IPS-18a (cell line): ENCODE data around the gene RAB4A.

ENCODE experiments used
- H3K27ac ChIP-seq: one replicate; pipeline ENCODE4 v1.5.1; 2013; ENCODE audit warnings: low read length
- H3K27me3 ChIP-seq: one replicate; pipeline ENCODE4 v1.6.1; 2013; ENCODE audit warnings: mild to moderate bottlenecking, low read length; ENCODE audit not compliant: control insufficient read depth, insufficient read depth
- H3K36me3 ChIP-seq: one replicate; pipeline ENCODE4 v1.6.1; 2013; ENCODE audit warnings: low read depth, low read length; ENCODE audit not compliant: control insufficient read depth
- H3K4me1 ChIP-seq: one replicate; pipeline ENCODE4 v1.6.1; 2013; ENCODE audit warnings: low read depth, low read length; ENCODE audit not compliant: control insufficient read depth
- H3K4me3 ChIP-seq: one replicate; pipeline ENCODE4 v1.5.1; 2013; ENCODE audit warnings: low read length
- H3K9ac ChIP-seq: one replicate; pipeline ENCODE4 v1.6.1; 2013; ENCODE audit warnings: mild to moderate bottlenecking, low read length, moderate library complexity
- H3K9me3 ChIP-seq: one replicate; pipeline ENCODE4 v1.6.1; 2013; ENCODE audit warnings: low read depth, low read length; ENCODE audit not compliant: control insufficient read depth

Gene RAB4A, protein sequence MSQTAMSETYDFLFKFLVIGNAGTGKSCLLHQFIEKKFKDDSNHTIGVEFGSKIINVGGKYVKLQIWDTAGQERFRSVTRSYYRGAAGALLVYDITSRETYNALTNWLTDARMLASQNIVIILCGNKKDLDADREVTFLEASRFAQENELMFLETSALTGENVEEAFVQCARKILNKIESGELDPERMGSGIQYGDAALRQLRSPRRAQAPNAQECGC

DNA sequence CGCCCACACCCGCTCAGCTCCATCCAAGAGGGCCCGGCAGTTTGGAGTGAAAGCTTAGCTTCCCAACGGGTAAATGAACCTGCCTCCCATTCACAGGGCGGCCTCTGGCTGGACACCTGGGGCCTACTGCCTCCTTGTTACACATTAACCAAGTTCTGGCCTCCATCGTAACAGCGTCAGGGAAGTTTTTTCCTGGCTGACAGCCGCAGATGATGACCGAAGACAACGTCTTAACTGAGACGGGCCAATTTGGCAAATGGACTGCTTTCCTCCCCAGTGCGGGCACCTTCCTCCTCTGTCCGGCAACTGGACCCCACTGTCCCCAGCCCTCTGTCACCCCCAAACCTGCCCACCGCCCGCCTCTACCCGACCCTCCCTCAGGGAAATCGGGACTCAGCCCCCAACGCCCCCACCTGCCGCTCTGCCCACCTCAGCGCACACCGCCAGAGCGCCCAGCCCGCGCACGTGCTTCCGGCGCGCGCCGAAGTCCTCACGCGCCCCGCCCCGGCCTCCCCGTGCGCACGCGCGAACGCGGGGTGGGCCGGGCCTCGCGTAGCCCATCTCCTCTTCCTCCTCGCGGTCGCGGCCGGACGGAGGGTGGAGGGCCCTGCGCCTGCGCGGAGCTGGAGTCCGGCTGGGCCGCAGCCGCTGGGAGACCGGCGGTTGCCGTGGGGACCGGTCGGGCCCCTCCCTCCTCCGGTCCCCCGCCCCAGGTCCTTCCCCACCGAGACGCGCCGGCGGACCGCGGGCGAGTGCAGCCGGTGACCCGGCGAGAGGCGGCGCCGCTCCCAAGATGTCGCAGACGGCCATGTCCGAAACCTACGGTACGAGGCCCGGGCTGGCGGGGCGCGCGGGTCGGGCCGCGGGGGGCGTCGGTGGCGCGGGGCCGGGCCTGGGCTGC is at the start of gene RAB4A:
TSS of gene RAB4A (plus strand) at position 565 of the 901 bp plus-strand sequence. CDS start at position 794, 229 bp downstream.
- peak within 1 kb of the TSS; percentile 56 for H3K4me3 ChIP-seq
- no peaks in the 10 kb centered on the region for H3K9me3 ChIP-seq
- H3K36me3 ChIP-seq, result no peaks in the 10 kb centered on the region
- H3K4me1 ChIP-seq, result peaks cover 14% of the 10 kb centered on the region
- H3K27me3 ChIP-seq, result peaks cover 8% of the 10 kb centered on the region
- H3K9ac ChIP-seq, result peak within 1 kb of the TSS; percentile 21
- no peak within 1 kb of the TSS for H3K27ac ChIP-seq

DNA sequence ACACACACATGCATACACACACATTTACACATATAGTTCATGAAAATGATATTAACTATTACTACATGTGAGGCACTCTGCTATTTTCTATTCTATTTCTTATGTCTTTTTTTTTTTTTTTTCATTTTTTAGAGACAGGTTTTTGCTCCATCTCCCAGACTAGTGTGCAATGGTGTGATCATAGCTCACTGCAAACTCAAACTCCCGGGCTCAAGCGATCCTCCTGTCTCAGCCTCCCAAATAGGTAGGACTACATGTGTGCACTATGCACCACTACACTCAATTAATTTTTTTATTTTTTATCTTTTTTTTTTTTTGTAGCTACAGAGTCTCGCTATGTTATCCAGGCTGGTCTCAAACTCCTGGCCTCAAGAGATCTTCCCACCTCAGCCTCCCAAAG is 48.8 kb upstream of the RAB4A start:
- Histone ChIP-seq H3K4me3 (no peak overlapping the region), H3K9me3 (no peaks in the 10 kb centered on the region), H3K27ac (no peak overlapping the region), H3K27me3 (no peaks in the 10 kb centered on the region), H3K4me1 (peaks cover 11% of the 10 kb centered on the region), H3K9ac (no peak overlapping the region), H3K36me3 (no peaks in the 10 kb centered on the region)

DNA sequence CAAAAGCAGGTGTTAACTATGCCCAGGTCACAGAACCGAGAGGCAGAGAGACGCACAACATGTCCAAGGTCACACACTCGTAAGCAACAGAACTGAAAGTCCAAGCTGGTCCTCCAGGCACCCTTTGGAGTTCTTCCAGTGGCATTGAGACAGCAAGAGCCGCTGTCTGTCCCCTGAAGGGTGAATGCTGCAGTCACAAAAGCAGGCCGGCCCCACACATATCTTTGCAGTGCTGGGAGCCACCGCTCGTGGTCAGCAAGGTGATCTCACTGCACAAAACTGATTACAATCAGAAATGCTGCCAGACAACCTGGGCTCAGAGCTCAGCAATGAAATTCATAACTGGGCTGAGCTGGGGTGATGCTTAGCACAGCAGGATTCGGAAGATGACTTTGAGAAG is 47.4 kb upstream of the RAB4A start:
- Histone ChIP-seq H3K4me3 (no peak overlapping the region), H3K27ac (no peak overlapping the region), H3K27me3 (no peaks in the 10 kb centered on the region), H3K9ac (no peak overlapping the region), H3K36me3 (no peaks in the 10 kb centered on the region), H3K4me1 (peaks cover 21% of the 10 kb centered on the region), H3K9me3 (no peaks in the 10 kb centered on the region)

DNA sequence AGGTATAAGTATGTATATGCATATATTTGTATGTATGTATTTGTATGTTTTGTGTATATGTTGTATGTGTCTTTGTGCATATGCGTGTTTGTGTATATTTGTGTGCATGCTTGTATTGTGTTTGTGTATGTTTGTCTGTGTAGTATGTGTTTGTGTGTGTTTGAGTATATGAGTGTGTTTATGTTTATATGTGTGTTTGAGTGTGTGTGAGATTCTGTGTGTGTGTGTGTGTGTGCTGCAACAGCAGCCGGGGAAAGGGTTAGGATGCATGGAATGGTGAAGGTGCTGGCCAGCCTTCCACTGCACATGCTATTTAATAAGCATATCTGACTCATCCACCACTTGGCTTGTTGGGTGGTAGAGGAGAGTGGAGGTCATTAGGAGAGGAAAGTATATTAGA is 46.6 kb upstream of the RAB4A start:
- H3K9ac ChIP-seq, result no peak overlapping the region
- no peaks in the 10 kb centered on the region for H3K36me3 ChIP-seq
- H3K27me3 ChIP-seq, result no peaks in the 10 kb centered on the region
- peaks cover 28% of the 10 kb centered on the region for H3K4me1 ChIP-seq
- H3K27ac ChIP-seq, result no peak overlapping the region
- no peaks in the 10 kb centered on the region for H3K9me3 ChIP-seq
- no peak overlapping the region for H3K4me3 ChIP-seq

DNA sequence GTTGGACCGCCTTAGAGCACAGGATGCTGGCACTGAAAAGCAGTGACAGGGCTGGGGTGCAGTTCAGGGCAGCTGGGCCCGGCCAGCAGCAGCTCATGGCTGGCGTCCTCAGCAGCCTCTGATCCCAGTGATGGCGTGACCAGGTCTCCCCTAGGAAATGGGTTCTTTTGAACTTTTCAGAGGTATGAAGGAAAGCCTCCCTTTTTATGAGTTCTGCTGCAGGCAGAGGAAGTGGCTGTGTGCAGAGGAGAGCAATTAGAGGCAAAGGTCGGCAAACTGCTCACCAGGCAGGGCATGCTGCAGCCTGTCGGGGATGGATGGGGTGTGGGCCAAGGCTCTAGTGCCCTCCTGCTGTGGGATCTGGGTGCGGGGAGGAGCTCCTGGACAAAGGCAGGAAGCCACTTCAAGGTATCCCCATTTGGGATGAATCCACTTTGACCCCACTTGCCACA is 45.6 kb upstream of the RAB4A start:
- Histone ChIP-seq H3K27ac (no peak overlapping the region), H3K4me1 (peaks cover 38% of the 10 kb centered on the region)

DNA sequence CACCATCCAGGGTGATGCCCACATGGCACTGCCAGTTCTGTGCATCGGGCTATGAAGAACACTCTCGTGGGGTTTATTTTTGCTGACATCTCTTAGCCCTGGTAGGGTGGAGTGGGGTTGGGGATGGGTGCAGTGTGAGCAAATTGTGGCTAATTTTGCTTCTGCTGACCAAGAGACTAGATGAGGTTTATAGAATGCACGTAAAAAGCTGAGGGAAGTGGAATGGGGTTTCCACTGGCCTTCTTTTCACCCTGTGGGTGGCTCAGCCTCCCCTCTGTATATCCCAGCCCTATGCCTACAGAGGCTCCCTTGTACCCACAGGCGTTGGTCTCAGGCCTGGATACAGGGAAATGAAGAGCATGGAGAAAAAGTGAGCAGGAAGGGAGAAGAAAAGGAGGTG is 44.1 kb upstream of the RAB4A start:
- Histone ChIP-seq H3K27me3 (no peaks in the 10 kb centered on the region), H3K4me1 (peaks cover 45% of the 10 kb centered on the region), H3K9ac (no peak overlapping the region), H3K36me3 (no peaks in the 10 kb centered on the region), H3K9me3 (no peaks in the 10 kb centered on the region), H3K27ac (no peak overlapping the region), H3K4me3 (no peak overlapping the region)

More for the DNA sequence above, 45.6 kb upstream of the RAB4A start:
- H3K4me3 ChIP-seq, result no peak overlapping the region
- H3K27me3 ChIP-seq, result no peaks in the 10 kb centered on the region
- no peaks in the 10 kb centered on the region for H3K9me3 ChIP-seq
- H3K36me3 ChIP-seq, result no peaks in the 10 kb centered on the region
- no peak overlapping the region for H3K9ac ChIP-seq

DNA sequence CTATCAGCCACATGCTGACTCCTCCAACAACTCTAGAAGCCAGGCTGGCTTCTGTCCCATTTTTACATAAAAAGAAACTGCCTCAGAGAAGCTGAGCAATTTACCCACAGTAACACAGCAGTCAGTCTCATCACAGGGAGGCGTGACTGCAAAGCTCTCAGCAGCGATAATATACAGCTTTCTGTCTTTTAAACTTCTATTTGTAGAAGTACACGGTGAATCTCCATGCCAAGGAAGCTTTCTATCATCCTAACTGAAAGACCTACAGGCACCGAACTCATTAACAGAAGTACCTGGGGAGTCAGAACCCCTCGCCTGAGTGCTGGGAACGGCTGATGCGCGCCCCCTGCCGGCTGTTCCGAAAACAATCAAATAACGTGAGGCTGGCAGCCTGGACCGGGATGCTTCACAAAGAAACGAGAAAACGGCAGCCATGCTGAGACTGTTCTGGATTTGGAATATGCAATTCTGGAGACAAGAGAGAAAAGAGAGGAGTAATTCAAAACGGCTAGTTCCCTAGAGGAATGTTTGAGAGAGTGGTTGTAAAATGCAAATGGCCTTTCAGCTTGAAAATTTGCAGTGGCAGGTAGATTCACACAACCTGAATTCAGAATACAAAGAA is 43.5 kb upstream of the RAB4A start:
- no peaks in the 10 kb centered on the region for H3K27me3 ChIP-seq
- H3K27ac ChIP-seq, result no peak overlapping the region
- peaks cover 49% of the 10 kb centered on the region for H3K4me1 ChIP-seq
- no peak overlapping the region for H3K9ac ChIP-seq
- no peaks in the 10 kb centered on the region for H3K9me3 ChIP-seq
- H3K36me3 ChIP-seq, result no peaks in the 10 kb centered on the region
- no peak overlapping the region for H3K4me3 ChIP-seq

DNA sequence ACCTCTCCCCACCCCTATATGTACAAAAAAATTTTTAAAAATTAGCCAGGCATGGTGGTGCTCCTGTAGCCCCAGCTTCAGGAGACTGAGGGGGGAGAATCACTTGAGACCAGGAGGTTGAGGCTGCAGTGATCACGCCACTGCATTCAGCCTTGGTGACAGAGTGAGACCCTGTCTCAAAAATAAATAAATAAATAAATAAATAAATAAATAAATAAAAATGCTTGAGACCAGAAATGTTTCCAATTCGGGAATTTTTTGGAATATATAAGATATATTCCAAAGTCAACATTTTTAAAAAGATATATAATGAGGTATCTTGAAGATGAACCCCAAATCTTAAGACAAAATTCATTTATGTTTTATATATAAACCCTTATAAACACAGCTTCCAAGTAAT is 42.4 kb upstream of the RAB4A start:
- Histone ChIP-seq H3K36me3 (no peaks in the 10 kb centered on the region), H3K27me3 (no peaks in the 10 kb centered on the region), H3K27ac (no peak overlapping the region), H3K4me1 (peaks cover 51% of the 10 kb centered on the region), H3K9me3 (no peaks in the 10 kb centered on the region), H3K4me3 (no peak overlapping the region), H3K9ac (peak overlapping the region; percentile 5)

DNA sequence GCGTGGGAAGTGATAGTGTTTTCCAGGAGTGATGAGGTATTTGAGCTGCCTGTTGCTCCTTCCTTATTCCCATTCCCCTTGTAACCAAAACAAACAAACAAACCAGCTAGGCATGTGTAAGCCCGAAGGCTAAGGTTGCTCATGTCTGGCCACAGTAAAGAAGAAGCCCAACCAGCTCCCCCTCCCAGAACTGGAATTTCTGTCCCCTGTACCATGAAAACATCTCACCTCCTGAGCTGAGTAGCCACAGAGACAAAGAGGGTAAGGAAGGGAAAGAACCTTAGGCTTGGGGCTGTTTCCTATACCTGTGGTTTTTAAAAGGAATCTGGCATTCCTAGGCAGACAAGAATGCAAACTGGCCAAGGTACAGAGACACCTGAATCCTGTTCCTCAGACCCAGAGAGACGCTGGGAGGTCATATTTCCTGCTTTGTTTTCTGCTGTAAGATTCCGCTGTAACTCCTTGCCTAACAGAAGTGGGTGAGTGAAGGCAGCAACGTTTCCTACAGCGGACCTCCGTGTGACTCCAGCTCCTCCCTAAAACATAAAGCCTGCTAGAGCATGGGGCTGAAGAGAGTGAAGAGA is 41.7 kb upstream of the RAB4A start:
- H3K27me3 ChIP-seq, result no peaks in the 10 kb centered on the region
- H3K36me3 ChIP-seq, result no peaks in the 10 kb centered on the region
- H3K27ac ChIP-seq, result peak overlapping the region; percentile 45
- no peaks in the 10 kb centered on the region for H3K9me3 ChIP-seq
- H3K4me1 ChIP-seq, result peaks cover 56% of the 10 kb centered on the region
- H3K9ac ChIP-seq, result peak overlapping the region; percentile 5
- H3K4me3 ChIP-seq, result peak overlapping the region; percentile 8

DNA sequence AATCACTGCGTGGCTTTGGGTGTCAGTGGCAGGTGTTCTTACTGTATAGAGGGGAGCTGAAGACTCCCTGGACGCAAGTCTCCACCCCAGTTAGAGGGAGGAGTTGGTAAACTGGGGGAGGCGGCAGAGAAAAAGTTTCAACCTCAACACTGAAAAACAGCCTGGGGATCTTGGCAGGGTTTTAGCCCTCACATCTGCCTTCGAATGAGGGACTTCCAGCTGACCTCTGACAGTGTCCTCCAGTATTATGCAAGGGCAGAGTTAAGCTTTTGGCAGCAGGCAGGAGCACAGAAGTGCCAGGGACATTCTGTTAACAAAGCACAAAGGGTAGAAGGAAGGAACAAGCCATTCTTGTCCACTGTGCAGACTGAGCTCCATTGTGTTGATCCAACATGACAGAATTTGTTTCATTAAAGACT is 41.2 kb upstream of the RAB4A start:
- Histone ChIP-seq H3K9me3 (no peaks in the 10 kb centered on the region), H3K27ac (peak overlapping the region; percentile 45), H3K4me3 (peak overlapping the region; percentile 8), H3K27me3 (no peaks in the 10 kb centered on the region), H3K9ac (peak overlapping the region; percentile 5), H3K4me1 (peaks cover 61% of the 10 kb centered on the region), H3K36me3 (no peaks in the 10 kb centered on the region)

DNA sequence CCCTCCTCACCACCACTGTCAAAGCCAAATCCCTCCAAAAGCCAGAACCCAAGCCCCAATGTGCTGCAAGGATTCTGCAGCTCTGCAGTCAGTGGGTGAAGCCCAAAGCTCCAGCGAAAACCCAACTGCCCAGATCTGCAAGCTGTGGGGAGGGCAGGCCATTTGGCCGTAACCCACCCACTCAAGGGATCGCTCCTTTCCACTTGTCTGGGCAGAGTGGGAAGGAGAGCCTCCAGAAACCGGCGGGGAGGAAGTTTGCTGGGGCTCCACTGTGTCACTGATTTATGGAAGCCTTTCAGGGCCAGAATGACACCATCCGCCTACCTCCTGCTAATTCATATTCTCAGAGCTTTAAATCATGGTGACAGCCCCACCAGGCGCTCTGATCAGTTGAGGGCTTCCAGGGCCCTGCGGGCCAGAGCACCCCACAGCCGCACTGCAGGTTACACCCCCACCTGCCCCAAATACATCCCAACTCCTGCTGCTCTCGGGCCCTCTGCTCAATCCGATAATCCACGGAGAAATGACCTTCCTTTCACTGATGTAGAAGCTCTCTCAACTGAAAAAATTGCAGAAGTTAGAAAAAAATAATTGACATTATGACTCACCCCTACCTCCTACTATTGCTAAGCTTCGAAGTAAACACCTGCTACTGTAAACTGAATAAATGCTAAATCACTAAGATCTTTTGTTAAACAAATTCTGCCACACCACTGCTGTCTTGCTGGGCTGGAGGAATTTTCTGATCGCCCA is 40.6 kb upstream of the RAB4A start:
- Histone ChIP-seq H3K36me3 (no peaks in the 10 kb centered on the region), H3K9me3 (no peaks in the 10 kb centered on the region), H3K9ac (peak overlapping the region; percentile 5), H3K27me3 (no peaks in the 10 kb centered on the region), H3K27ac (no peak overlapping the region), H3K4me1 (peaks cover 65% of the 10 kb centered on the region), H3K4me3 (peak overlapping the region; percentile 8)
